ENCODE data around the gene RAP2B.

DNA sequence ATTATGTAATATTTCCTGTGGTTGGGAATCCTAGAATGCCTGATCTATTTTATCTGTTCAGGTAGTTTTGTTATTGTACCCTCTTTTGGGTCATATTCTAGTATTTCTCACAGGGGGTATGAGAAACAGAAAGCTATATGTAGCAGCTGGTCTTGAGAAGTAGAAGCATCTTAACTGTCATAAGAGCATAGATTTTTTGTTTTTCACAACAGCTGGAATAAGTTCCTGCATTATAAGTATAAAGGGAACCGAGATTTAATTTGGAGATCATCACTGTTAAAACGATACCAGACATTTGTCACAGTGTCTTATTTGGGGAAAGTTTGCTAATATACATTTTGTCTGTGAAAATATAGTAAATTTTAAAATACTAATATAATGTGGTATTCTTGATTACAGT, 4.8 kb downstream of the RAP2B start:
- no peak for TF ChIP-seq POLR2A (IDR thresholded peaks at IDR 0.05)
- TF ChIP-seq, protein P1, sequence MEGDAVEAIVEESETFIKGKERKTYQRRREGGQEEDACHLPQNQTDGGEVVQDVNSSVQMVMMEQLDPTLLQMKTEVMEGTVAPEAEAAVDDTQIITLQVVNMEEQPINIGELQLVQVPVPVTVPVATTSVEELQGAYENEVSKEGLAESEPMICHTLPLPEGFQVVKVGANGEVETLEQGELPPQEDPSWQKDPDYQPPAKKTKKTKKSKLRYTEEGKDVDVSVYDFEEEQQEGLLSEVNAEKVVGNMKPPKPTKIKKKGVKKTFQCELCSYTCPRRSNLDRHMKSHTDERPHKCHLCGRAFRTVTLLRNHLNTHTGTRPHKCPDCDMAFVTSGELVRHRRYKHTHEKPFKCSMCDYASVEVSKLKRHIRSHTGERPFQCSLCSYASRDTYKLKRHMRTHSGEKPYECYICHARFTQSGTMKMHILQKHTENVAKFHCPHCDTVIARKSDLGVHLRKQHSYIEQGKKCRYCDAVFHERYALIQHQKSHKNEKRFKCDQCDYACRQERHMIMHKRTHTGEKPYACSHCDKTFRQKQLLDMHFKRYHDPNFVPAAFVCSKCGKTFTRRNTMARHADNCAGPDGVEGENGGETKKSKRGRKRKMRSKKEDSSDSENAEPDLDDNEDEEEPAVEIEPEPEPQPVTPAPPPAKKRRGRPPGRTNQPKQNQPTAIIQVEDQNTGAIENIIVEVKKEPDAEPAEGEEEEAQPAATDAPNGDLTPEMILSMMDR (IDR thresholded peaks at IDR 0.05), result no peak
